Endothelial cell (in vitro differentiated cells): ENCODE results near the gene ACBD6. TPM values are rescaled to one million over a fixed set of nuclear protein-coding genes. Genes with fewer than 3 reads are reported as not detected.

Experiments used
- DNase-seq: peaks from one replicate; pipeline ENCODE4 v3.0.0; 2021; ENCODE audit warnings: low spot score
- H3K27ac Mint-ChIP-seq: one replicate; pipeline ENCODE4 v1.8.0; 2021; ENCODE audit warnings: mixed read lengths, inconsistent platforms; ENCODE audit not compliant: unreplicated experiment
- H3K27me3 Mint-ChIP-seq: one replicate; pipeline ENCODE4 v1.8.0; 2021; ENCODE audit warnings: mild to moderate bottlenecking, moderate library complexity, mixed read lengths, inconsistent platforms; ENCODE audit not compliant: unreplicated experiment
- H3K36me3 Mint-ChIP-seq: one replicate; pipeline ENCODE4 v1.8.0; 2021; ENCODE audit warnings: mild to moderate bottlenecking, low read depth, mixed read lengths, inconsistent platforms; ENCODE audit not compliant: unreplicated experiment
- H3K4me1 Mint-ChIP-seq: one replicate; pipeline ENCODE4 v1.8.0; 2021; ENCODE audit warnings: mild to moderate bottlenecking, mixed read lengths, inconsistent platforms; ENCODE audit not compliant: unreplicated experiment
- H3K4me3 Mint-ChIP-seq: one replicate; pipeline ENCODE4 v1.8.0; 2021; ENCODE audit warnings: mild to moderate bottlenecking, mixed read lengths, inconsistent platforms; ENCODE audit not compliant: unreplicated experiment
- H3K9me3 Mint-ChIP-seq: one replicate; pipeline ENCODE4 v1.8.0; 2021; ENCODE audit warnings: mixed read lengths, inconsistent platforms; ENCODE audit not compliant: unreplicated experiment
- total RNA-seq: library from RNA; stranded (reverse); fragmentation: NEBNext Ultra II Directional; extraction: Animal tissue kit (Norgen Biotek cat#: 25700); gene quantifications from one replicate; pipeline ENCODE4 v1.2.1, GENCODE V29; 2021; ENCODE audit not compliant: unreplicated experiment
- TF ChIP-seq, protein P1 (sequence below): fragments of 200-600 bp; sonication (generic); IDR thresholded peaks from one replicate; pipeline ENCODE4 v1.5.0; 2021; ENCODE audit warnings: antibody characterized with exemption; ENCODE audit not compliant: unreplicated experiment

ACBD6 gene
- total RNA-seq, 1 donor from 2014 or later, result 46.5 TPM

DNA sequence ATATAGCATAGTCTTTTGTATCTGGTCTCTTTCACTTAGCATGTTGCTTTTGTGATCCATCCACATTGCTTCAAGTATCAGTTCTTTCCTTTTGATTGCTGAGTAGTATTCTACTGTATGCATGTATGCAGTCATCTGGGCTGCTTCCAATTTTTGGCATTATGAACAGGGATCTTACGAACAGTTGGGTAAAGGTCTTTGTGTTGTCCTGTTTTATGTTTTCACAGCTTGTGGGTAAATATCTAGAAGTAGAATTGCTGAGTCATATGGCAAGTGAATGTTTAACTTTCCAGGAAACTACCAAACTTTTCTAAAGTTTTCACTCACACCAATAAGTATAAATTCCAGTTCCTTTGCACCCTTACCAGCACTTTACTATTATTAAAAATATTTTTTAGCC is 211.4 kb downstream of the ACBD6 start:
- no peaks in the 10 kb centered on the region for H3K9me3 Mint-ChIP-seq
- H3K4me3 Mint-ChIP-seq, result no peak overlapping the region
- H3K36me3 Mint-ChIP-seq, result no peaks in the 10 kb centered on the region
- no peak for DNase-seq
- TF ChIP-seq, protein P1, sequence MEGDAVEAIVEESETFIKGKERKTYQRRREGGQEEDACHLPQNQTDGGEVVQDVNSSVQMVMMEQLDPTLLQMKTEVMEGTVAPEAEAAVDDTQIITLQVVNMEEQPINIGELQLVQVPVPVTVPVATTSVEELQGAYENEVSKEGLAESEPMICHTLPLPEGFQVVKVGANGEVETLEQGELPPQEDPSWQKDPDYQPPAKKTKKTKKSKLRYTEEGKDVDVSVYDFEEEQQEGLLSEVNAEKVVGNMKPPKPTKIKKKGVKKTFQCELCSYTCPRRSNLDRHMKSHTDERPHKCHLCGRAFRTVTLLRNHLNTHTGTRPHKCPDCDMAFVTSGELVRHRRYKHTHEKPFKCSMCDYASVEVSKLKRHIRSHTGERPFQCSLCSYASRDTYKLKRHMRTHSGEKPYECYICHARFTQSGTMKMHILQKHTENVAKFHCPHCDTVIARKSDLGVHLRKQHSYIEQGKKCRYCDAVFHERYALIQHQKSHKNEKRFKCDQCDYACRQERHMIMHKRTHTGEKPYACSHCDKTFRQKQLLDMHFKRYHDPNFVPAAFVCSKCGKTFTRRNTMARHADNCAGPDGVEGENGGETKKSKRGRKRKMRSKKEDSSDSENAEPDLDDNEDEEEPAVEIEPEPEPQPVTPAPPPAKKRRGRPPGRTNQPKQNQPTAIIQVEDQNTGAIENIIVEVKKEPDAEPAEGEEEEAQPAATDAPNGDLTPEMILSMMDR, result no peak
- no peaks in the 10 kb centered on the region for H3K4me1 Mint-ChIP-seq
- no peaks in the 10 kb centered on the region for H3K27me3 Mint-ChIP-seq
- no peak overlapping the region for H3K27ac Mint-ChIP-seq

DNA sequence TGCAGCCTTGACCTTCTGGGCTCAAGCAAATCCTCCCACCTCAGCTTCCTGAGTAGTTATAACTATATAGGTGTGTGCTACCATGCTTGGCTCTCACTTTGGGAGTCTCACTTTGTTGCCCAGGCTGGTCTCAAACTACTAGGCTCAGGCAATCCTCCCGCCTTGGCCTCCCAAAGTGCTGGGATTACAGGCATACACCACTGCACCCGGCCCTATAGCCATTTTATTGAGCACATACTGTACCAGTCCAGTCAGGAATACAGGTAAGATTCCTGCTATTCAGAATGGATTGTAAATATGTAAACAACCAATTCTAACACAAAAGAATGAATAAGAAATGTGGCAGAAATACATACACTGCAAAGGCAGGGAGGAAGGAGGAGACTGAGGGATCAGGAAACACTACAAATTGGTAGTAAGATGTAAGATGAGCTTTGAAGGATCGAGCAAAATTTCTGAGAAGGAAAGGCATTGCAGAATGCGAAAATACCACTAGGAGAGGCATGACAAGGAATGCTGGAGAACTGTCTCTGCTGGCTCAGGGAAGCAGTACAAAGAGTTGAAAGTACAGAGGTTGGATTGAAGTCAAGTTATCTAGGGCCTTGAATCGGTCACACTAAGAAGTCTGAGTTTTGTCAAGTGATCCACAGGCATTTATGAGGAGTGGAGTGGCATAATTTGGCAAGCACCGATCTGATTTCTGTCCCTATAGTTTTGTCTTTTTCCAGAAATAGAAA is 211.9 kb downstream of the ACBD6 start:
- Mint-ChIP-seq H3K27me3 (no peaks in the 10 kb centered on the region), H3K9me3 (no peaks in the 10 kb centered on the region), H3K4me1 (no peaks in the 10 kb centered on the region), H3K36me3 (no peaks in the 10 kb centered on the region), H3K27ac (no peak overlapping the region), H3K4me3 (no peak overlapping the region)
- TF ChIP-seq, protein P1, result no peak
- no peak for DNase-seq

DNA sequence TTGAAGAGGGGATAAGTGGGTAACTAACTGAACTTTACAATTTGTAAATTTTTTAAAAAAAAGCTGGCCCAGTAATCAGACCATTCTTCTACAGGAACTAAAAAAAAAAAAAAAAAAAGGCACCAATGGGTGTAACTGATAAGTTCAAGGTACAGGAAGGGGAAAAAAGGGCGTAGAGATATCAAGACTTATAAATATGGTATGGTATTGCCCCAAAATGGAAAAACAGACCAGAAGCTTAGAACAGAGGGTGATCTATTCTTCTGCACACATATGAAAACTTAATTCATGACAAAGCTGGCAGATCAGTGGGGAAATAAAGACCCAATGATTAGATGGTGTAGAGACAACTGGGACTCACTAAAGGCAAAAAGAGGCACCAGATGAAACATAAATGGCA is 213.4 kb downstream of the ACBD6 start:
- H3K27ac Mint-ChIP-seq, result no peak overlapping the region
- H3K9me3 Mint-ChIP-seq, result no peaks in the 10 kb centered on the region
- TF ChIP-seq, protein P1, result no peak
- H3K27me3 Mint-ChIP-seq, result no peaks in the 10 kb centered on the region
- H3K4me3 Mint-ChIP-seq, result no peak overlapping the region
- H3K36me3 Mint-ChIP-seq, result no peaks in the 10 kb centered on the region
- DNase-seq, result no peak
- H3K4me1 Mint-ChIP-seq, result no peaks in the 10 kb centered on the region

DNA sequence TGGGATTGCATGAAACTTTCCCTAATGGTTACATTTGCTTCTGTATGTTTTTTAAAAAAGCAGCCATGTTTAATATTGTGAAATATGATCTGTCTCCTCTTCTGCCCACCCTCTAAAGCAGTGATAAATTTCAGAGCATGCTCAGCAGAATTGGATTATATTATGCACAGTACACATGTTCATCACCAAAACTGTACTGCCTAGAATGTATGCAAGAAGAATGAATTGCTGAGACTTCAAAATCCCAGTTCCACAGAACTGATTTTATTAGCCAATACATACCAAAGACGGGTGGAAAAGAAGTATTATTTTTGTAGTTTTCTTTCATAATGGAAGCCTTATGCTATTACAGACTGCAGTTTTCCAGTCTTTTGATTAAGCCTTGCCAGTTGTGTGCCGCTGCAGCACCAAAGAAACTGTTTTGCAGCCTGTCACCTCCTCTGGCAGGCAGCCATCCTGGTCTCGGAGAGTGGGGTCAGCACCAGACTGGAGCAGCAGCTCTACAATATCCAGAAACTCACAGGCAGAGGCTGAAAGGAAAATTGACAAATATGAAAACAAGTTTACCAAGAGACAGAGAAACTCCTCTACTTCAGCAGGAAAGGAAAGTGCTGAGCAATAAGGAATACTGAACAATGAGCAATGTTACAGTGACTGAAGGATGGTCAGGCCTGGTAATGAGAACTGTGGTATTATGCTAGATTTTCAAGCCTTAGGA is 214.2 kb downstream of the ACBD6 start:
- TF ChIP-seq, protein P1, result no peak
- Mint-ChIP-seq H3K27me3 (no peaks in the 10 kb centered on the region), H3K27ac (no peak overlapping the region), H3K4me1 (no peaks in the 10 kb centered on the region), H3K36me3 (no peaks in the 10 kb centered on the region), H3K4me3 (no peak overlapping the region), H3K9me3 (no peaks in the 10 kb centered on the region)
- no peak for DNase-seq

DNA sequence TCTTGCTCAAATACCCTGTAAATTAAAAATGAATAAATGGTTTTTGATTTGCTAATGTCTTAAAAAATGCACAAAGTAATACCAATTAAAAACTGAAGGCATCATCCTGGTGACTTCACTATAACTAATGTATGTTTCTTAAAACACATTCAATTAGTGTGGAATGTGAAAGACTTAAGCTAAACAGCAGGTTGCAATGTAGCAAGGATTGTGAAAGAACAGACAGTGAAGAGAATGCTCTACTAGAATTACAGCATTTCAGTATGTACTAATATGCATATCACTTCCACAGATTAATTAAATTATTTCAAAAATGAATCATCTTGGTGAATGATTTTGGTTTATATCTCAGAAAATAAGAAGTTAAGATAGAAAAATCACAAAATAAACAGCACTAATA is 216.0 kb downstream of the ACBD6 start:
- H3K36me3 Mint-ChIP-seq, result no peaks in the 10 kb centered on the region
- H3K27me3 Mint-ChIP-seq, result no peaks in the 10 kb centered on the region
- H3K4me3 Mint-ChIP-seq, result no peak overlapping the region
- H3K4me1 Mint-ChIP-seq, result no peaks in the 10 kb centered on the region
- H3K9me3 Mint-ChIP-seq, result no peaks in the 10 kb centered on the region
- no peak for DNase-seq
- no peak overlapping the region for H3K27ac Mint-ChIP-seq
- TF ChIP-seq, protein P1, result no peak
